Vagina (tissue), 2 donors: ENCODE results near the gene IPO8.

Experiments used
- CTCF ChIP-seq, 3 experiments: fragments of 450-650 bp in 2 of 3; fragments of 200-600 bp in 1 of 3; sonication (generic) in 1 of 3; IDR thresholded peaks; one replicate each; pipeline ENCODE4 v1.5.1; 2017 to 2019; ENCODE audit warnings: antibody characterized with exemption in 3 of 3, mild to moderate bottlenecking in 2 of 3, moderate library complexity in 2 of 3
- POLR2A ChIP-seq, 2 donors: fragments of 450-650 bp; IDR thresholded peaks; one replicate each; pipeline ENCODE4 v1.6.1; 2017; ENCODE audit warnings: antibody characterized with exemption in 2 of 2, mild to moderate bottlenecking in 2 of 2, moderate library complexity in 2 of 2
- POLR2AphosphoS5 ChIP-seq, 2 donors: sonication (generic); formaldehyde crosslinking; IDR thresholded peaks; one replicate each; pipeline ENCODE4 v1.9.0; 2017; ENCODE audit warnings: antibody characterized with exemption in 2 of 2, mild to moderate bottlenecking in 2 of 2, low read depth in 1 of 2; ENCODE audit not compliant: insufficient read depth in 1 of 2

- TF ChIP-seq POLR2AphosphoS5 (IDR thresholded peaks at IDR 0.05; ENCODE audit: insufficient read depth in 1 of 2, low read depth in 1 of 2) (no peak), POLR2A (IDR thresholded peaks at IDR 0.05) (no peak), CTCF (IDR thresholded peaks at IDR 0.05) (no peak)
These were observed 99.9 kb downstream of the IPO8 start for GRCh38 chr12:30595742-30596141.
